ENCODE measurements around the gene FTH1.

Gene FTH1

GRCh38 chr11:61947486-61948210 is 19.8 kb downstream of the FTH1 start:
- peak; percentile 81 for DNase-seq
- Histone ChIP-seq H3K27me3 (ENCODE audit: insufficient read depth, low read depth, severe bottlenecking) (no peaks in the 10 kb centered on the region), H3K4me3 (ENCODE audit: low read depth, low read length) (no peak overlapping the region)

GRCh38 chr11:61946894-61947293 is 20.5 kb downstream of the FTH1 start:
- no peak overlapping the region for H3K4me3 ChIP-seq (ENCODE audit: low read depth, low read length)
- no peaks in the 10 kb centered on the region for H3K9me3 ChIP-seq (ENCODE audit: severe bottlenecking)
- TF ChIP-seq CTCF (IDR thresholded peaks at IDR 0.05; ENCODE audit: low read depth, low read length): no peak
- no peak overlapping the region for H3K27ac ChIP-seq
- no peak for DNase-seq
- no peaks in the 10 kb centered on the region for H3K27me3 ChIP-seq (ENCODE audit: insufficient read depth, low read depth, severe bottlenecking)
- no peaks in the 10 kb centered on the region for H3K36me3 ChIP-seq

More at GRCh38 chr11:61947486-61948210, 19.8 kb downstream of the FTH1 start:
- Histone ChIP-seq H3K9me3 (ENCODE audit: severe bottlenecking) (no peaks in the 10 kb centered on the region), H3K27ac (no peak overlapping the region), H3K36me3 (no peaks in the 10 kb centered on the region)
- peak; percentile 95 for TF ChIP-seq CTCF (IDR thresholded peaks at IDR 0.05; ENCODE audit: low read depth, low read length)

- H3K27ac ChIP-seq: no peak overlapping the region
- no peaks in the 10 kb centered on the region for H3K27me3 ChIP-seq (ENCODE audit: insufficient read depth, low read depth, severe bottlenecking)
- no peak for TF ChIP-seq CTCF (IDR thresholded peaks at IDR 0.05; ENCODE audit: low read depth, low read length)
- no peak for DNase-seq
- no peaks in the 10 kb centered on the region for H3K36me3 ChIP-seq
- no peak overlapping the region for H3K4me3 ChIP-seq (ENCODE audit: low read depth, low read length)
- no peaks in the 10 kb centered on the region for H3K9me3 ChIP-seq (ENCODE audit: severe bottlenecking)
Measured at GRCh38 chr11:61945191-61945590, 22.2 kb downstream of the FTH1 start.

GRCh38 chr11:61940466-61940865 is 27.0 kb downstream of the FTH1 start:
- H3K4me3 ChIP-seq (ENCODE audit: low read depth, low read length): no peak overlapping the region
- TF ChIP-seq CTCF (IDR thresholded peaks at IDR 0.05; ENCODE audit: low read depth, low read length): no peak
- peaks cover 8% of the 10 kb centered on the region for H3K9me3 ChIP-seq (ENCODE audit: severe bottlenecking)
- H3K36me3 ChIP-seq: no peaks in the 10 kb centered on the region
- no peaks in the 10 kb centered on the region for H3K27me3 ChIP-seq (ENCODE audit: insufficient read depth, low read depth, severe bottlenecking)
- DNase-seq: no peak
- H3K27ac ChIP-seq: no peak overlapping the region

- no peak overlapping the region for H3K4me3 ChIP-seq (ENCODE audit: low read depth, low read length)
- TF ChIP-seq CTCF (IDR thresholded peaks at IDR 0.05; ENCODE audit: low read depth, low read length): no peak
- H3K36me3 ChIP-seq: no peaks in the 10 kb centered on the region
- H3K9me3 ChIP-seq (ENCODE audit: severe bottlenecking): peaks cover 15% of the 10 kb centered on the region
- H3K27me3 ChIP-seq (ENCODE audit: insufficient read depth, low read depth, severe bottlenecking): no peaks in the 10 kb centered on the region
- no peak overlapping the region for H3K27ac ChIP-seq
- no peak for DNase-seq
Measured at GRCh38 chr11:61935861-61936260, 31.6 kb downstream of the FTH1 start.

DNA sequence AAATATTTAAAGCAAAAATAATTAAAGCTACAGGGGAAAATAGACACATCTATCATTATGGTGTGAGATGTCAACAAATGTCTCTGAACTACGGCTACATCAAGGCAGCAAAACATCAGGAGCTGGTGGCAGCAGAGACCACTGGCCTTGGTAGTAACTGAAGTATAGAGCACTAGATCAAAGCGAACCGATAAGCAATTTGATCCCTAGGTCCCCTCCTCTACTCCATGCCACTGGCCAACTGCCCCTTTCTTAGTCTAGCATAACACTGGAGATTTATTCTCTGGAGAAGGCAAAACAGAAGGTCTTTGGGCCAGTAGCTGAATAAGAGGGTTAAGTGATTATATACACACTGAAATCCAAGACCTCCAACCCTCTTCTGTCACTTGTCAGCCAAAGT is 36.5 kb downstream of the FTH1 start:
- no peak for TF ChIP-seq CTCF (IDR thresholded peaks at IDR 0.05; ENCODE audit: low read depth, low read length)
- Histone ChIP-seq H3K27me3 (ENCODE audit: insufficient read depth, low read depth, severe bottlenecking) (no peaks in the 10 kb centered on the region), H3K4me3 (ENCODE audit: low read depth, low read length) (no peak overlapping the region), H3K36me3 (no peaks in the 10 kb centered on the region), H3K27ac (no peak overlapping the region), H3K9me3 (ENCODE audit: severe bottlenecking) (peaks cover 8% of the 10 kb centered on the region)
- DNase-seq: peak; percentile 35
